ENCODE data around the gene TOR4A. TPM values are rescaled to one million over a fixed set of nuclear protein-coding genes. Genes with fewer than 3 reads are reported as not detected.

TOR4A gene
- polyA plus RNA-seq, 2 of the 4 experiments (the other 2 are of a cell fraction) = 9.8 to 18.6 TPM

- peak overlapping the region in 1 of 2 experiments; percentile 96; a peak in 3 of 6 replicates for H3K27ac ChIP-seq
- H3K9me3 ChIP-seq = no peaks in the 10 kb centered on the region
- POLR2A ChIA-PET = no interaction called here
- FAIRE-seq (no peak), DNase-seq (ENCODE audit: low read depth in 1 of 2, low spot score in 1 of 2) (no peak), ATAC-seq (no peak)
- CTCF ChIA-PET = interaction anchor here (0.6 to 4.2 kb wide), 4 partner anchors 13 to 464 kb away, joined by 4 to 43 read pairs (median 5); no protein-coding TSS in a partner anchor
- WGBS (ENCODE audit: missing lambda C conversion rate) = 90% methylated on average over 10 of the region's 10 CpGs
- TF ChIP-seq POLR2A (IDR thresholded peaks at IDR 0.05; ENCODE audit: low read length) (no peak), EHMT2 (IDR thresholded peaks at IDR 0.05; ENCODE audit: low read depth) (no peak)
- 0 out of 3 replicates have a peak overlapping the region, but pooled peaks have one; percentile 97 for H3K4me2 ChIP-seq
- peaks cover 28% of the 10 kb centered on the region for H3K4me1 ChIP-seq
- H3K4me3 ChIP-seq = no peak overlapping the region
Measured at GRCh38 chr9:137275203-137275587, 2.3 kb upstream of the TOR4A start.

- Histone ChIP-seq H3K4me3 (no peak overlapping the region), H3K4me1 (peaks cover 28% of the 10 kb centered on the region), H3K27ac (peak overlapping the region; percentile 94 to 96), H3K4me2 (peak overlapping the region; percentile 97), H3K9me3 (no peaks in the 10 kb centered on the region)
- no peak for FAIRE-seq
- POLR2A ChIA-PET = interaction anchor here (1.9 to 2.2 kb wide), 2 partner anchors 26 to 35 kb away, joined by 13 to 29 read pairs; partner anchors contain the start of genes NRARP and TUBB4B
- 86% methylated on average over 21 of the region's 24 CpGs for WGBS (ENCODE audit: missing lambda C conversion rate)
- TF ChIP-seq ESRRA (IDR thresholded peaks at IDR 0.05; ENCODE audit: borderline replicate concordance, low read length) (no peak), SMC3 (IDR thresholded peaks at IDR 0.05) (no peak), CTCF (IDR thresholded peaks at IDR 0.05) (no peak)
- CTCF ChIA-PET = interaction anchor here (0.9 to 2.8 kb wide), 6 partner anchors 9 to 132 kb away, joined by 3 to 16 read pairs (median 12); partner anchors contain the start of genes NRARP and RNF224
- no peak for DNase-seq (ENCODE audit: low read depth in 1 of 2, low spot score in 1 of 2)
- ATAC-seq = peak; percentile 4 to 14; a peak in 4 of 6 replicates
Measured at GRCh38 chr9:137275588-137276472, 1.7 kb upstream of the TOR4A start.

GRCh38 chr9:137276473-137277328 is 825 bp upstream of the TOR4A start:
- peak in 1 of 2 experiments; percentile 79 for DNase-seq (ENCODE audit: low read depth in 1 of 2, low spot score in 1 of 2)
- Histone ChIP-seq H3K4me1 (peaks cover 32% of the 10 kb centered on the region), H3K27ac (peak overlapping the region; percentile 94 to 96), H3K4me3 (peak overlapping the region; percentile 72), H3K9me3 (no peaks in the 10 kb centered on the region), H3K4me2 (peak overlapping the region; percentile 97)
- ChIA-PET POLR2A (interaction anchor here (0.5 to 2.2 kb wide), 7 partner anchors 17 to 342 kb away, joined by 3 to 29 read pairs (median 4); partner anchors contain the start of genes EHMT1, NRARP and TUBB4B), CTCF (interaction anchor here (0.9 to 2.8 kb wide), 13 partner anchors 10 to 282 kb away, joined by 3 to 16 read pairs (median 3); partner anchors contain the start of genes EXD3, NOXA1, NRARP and RNF224)
- no peak for FAIRE-seq
- TF ChIP-seq SMC3 (IDR thresholded peaks at IDR 0.05) (no peak), USF2 (IDR thresholded peaks at IDR 0.05) (peak; percentile 48; the same call in 1 of the 2 replicates), CEBPB (IDR thresholded peaks at IDR 0.05) (0 out of 4 replicates have a peak, but pooled peaks of 1 of the 2 experiments have one; percentile 19), MAX (IDR thresholded peaks at IDR 0.05) (peak; percentile 84), MYC (IDR thresholded peaks at IDR 0.05; ENCODE audit: borderline replicate concordance, low read length) (peak; percentile 73; the same call in 1 of the 2 replicates), TFCP2L1 (CRISPR knock-in tag; IDR thresholded peaks at IDR 0.05) (0 out of 2 replicates have a peak, but pooled peaks have one; percentile 14), TP53 (CRISPR knock-in tag; IDR thresholded peaks at IDR 0.05) (0 out of 2 replicates have a peak, but pooled peaks have one; percentile 32), FOSL2 (IDR thresholded peaks at IDR 0.05) (no peak), FOSL2 (CRISPR knock-in tag; IDR thresholded peaks at IDR 0.05) (no peak)
- peak; percentile 32 to 71 for ATAC-seq
- WGBS (ENCODE audit: missing lambda C conversion rate) = 25% methylated on average over 21 of the region's 30 CpGs
